Endothelial cell of umbilical vein (primary cell): ENCODE measurements around the gene HCK. TPM values are rescaled to one million over a fixed set of nuclear protein-coding genes. Genes with fewer than 3 reads are reported as not detected.

Source experiments
- BruUV-seq: library from RNA; stranded (reverse); fragments of 400-500 nt; replicated peaks from 2 replicates; lab custom pipeline; 2021; lab: Mats Ljungman, UMichigan
- CTCF ChIA-PET: fragments of 300-600, 350-600 bp; sonication (Branson Sonifier 250); formaldehyde crosslinking; loops from one replicate; lab custom pipeline; 2021; ENCODE audit warnings: antibody characterized with exemption, inconsistent platforms; lab: Charles Lee
- POLR2A ChIA-PET: fragments of 300-600, 350-600 bp; sonication (Branson Sonifier 250); formaldehyde crosslinking; loops from one replicate; lab custom pipeline; 2021; ENCODE audit warnings: antibody characterized with exemption, inconsistent platforms; lab: Charles Lee
- DNase-seq: peaks from one replicate; pipeline ENCODE4 v3.0.0-alpha.2; 2011; ENCODE audit warnings: low read depth, low spot score
- FAIRE-seq: peaks from 2 replicates; lab custom pipeline; 2011; peaks lifted over from hg19 to GRCh38; lab: Jason Lieb, UNC
- H2AFZ ChIP-seq: 2 replicates; pipeline ENCODE4 v1.6.0; 2012; ENCODE audit warnings: low read depth, low read length, control low read depth, inconsistent platforms
- H3K27ac ChIP-seq: 2 replicates; pipeline ENCODE4 v1.5.1; 2011; ENCODE audit warnings: low read depth, mild to moderate bottlenecking, control low read depth, low read length, moderate library complexity; ENCODE audit not compliant: insufficient read depth
- H3K27me3 ChIP-seq, 2 experiments: 2 replicates each; pipeline versions ENCODE4 v1.6.0 to v1.6.1; 2011; ENCODE audit warnings: low read length in 2 of 2, mixed read lengths in 1 of 2; ENCODE audit not compliant: control insufficient read depth in 2 of 2, insufficient read depth in 2 of 2
- H3K36me3 ChIP-seq, 2 experiments: 2 replicates in 1 of 2; 3 replicates in 1 of 2; pipeline ENCODE4 v1.5.1; 2011; ENCODE audit warnings: low read length in 2 of 2, mild to moderate bottlenecking in 1 of 2, moderate library complexity in 1 of 2; ENCODE audit not compliant: control insufficient read depth in 2 of 2, insufficient read depth in 2 of 2; ENCODE audit errors: extremely low read depth in 1 of 2
- H3K4me1 ChIP-seq: 3 replicates; pipeline ENCODE4 v1.5.1; 2011; ENCODE audit warnings: mild to moderate bottlenecking, low read length; ENCODE audit not compliant: control insufficient read depth, insufficient read depth; ENCODE audit errors: extremely low read depth
- H3K4me2 ChIP-seq: 2 replicates; pipeline ENCODE4 v1.6.1; 2011; ENCODE audit warnings: low read length, control low read depth, mixed read lengths; ENCODE audit not compliant: insufficient read depth
- H3K4me3 ChIP-seq, 3 experiments: fragments of 200-600 bp in 1 of 3; sonication (generic), shearing (Covaris generic) in 1 of 3; replicated peaks in 1 of 3; 2 replicates each; pipeline ENCODE4 v1.5.1; 2011 to 2016; ENCODE audit warnings: control low read depth in 3 of 3, low read length in 3 of 3, mild to moderate bottlenecking in 2 of 3, inconsistent platforms in 1 of 3, low read depth in 1 of 3, moderate library complexity in 1 of 3; ENCODE audit not compliant: insufficient read depth in 1 of 3
- H3K79me2 ChIP-seq: 2 replicates; pipeline ENCODE4 v1.6.0; 2012; ENCODE audit warnings: low read length, inconsistent platforms; ENCODE audit not compliant: control insufficient read depth, insufficient read depth
- H3K9ac ChIP-seq: replicated peaks from 2 replicates; pipeline ENCODE3; 2011; ENCODE audit warnings: low read length, control low read depth; ENCODE audit not compliant: insufficient read depth; ENCODE audit errors: extremely low read depth
- H3K9me1 ChIP-seq: replicated peaks from 3 replicates; pipeline ENCODE4 v1.6.0; 2011; ENCODE audit warnings: mild to moderate bottlenecking, low read length; ENCODE audit not compliant: control insufficient read depth, insufficient read depth; ENCODE audit errors: extremely low read depth
- H3K9me3 ChIP-seq: replicated peaks from 2 replicates; pipeline ENCODE4 v1.5.1; 2012; ENCODE audit warnings: low read length, inconsistent platforms; ENCODE audit not compliant: control insufficient read depth, insufficient read depth
- H4K20me1 ChIP-seq: replicated peaks from 2 replicates; pipeline ENCODE3; 2011; ENCODE audit warnings: mild to moderate bottlenecking, low read length; ENCODE audit not compliant: control insufficient read depth, insufficient read depth; ENCODE audit errors: extremely low read depth
- EZH2 ChIP-seq: IDR thresholded peaks from 2 replicates; pipeline ENCODE4 v1.6.1; 2012; ENCODE audit warnings: borderline replicate concordance, low read depth, mild to moderate bottlenecking, moderate library complexity, low read length, inconsistent platforms; ENCODE audit not compliant: severe bottlenecking
- FOS ChIP-seq: IDR thresholded peaks from 2 replicates; pipeline ENCODE4 v1.6.1; 2011; ENCODE audit warnings: mild to moderate bottlenecking, low read length, moderate library complexity, borderline replicate concordance; ENCODE audit not compliant: insufficient read depth
- GATA2 ChIP-seq: IDR thresholded peaks from 2 replicates; pipeline ENCODE4 v1.7.0; 2011; ENCODE audit warnings: low read depth, mild to moderate bottlenecking, moderate library complexity, mixed read lengths, low read length; ENCODE audit not compliant: insufficient read length, insufficient read depth
- JUN ChIP-seq: IDR thresholded peaks from 2 replicates; pipeline ENCODE4 v1.6.1; 2011; ENCODE audit warnings: borderline replicate concordance, low read depth; ENCODE audit not compliant: insufficient read length, insufficient read depth
- MYC ChIP-seq: IDR thresholded peaks from one replicate; pipeline ENCODE4 v1.6.1; 2011; ENCODE audit warnings: mild to moderate bottlenecking, low read depth, low read length
- POLR2A ChIP-seq: IDR thresholded peaks from 2 replicates; pipeline ENCODE4 v1.6.1; 2012; ENCODE audit warnings: low read depth, mild to moderate bottlenecking, control low read depth, low read length
- POLR2AphosphoS5 ChIP-seq: IDR thresholded peaks from 2 replicates; pipeline ENCODE4 v1.6.1; 2012; ENCODE audit warnings: low read depth, mild to moderate bottlenecking, control low read depth, low read length, moderate library complexity; ENCODE audit not compliant: insufficient read depth
- dilution Hi-C: fragments of 300-500 bp; cut with MboI; formaldehyde crosslinking; loops from one replicate; pipeline ENCODE4 v1.15.0; 2019; ENCODE audit warnings: low sequenced_read_pairs; ENCODE audit not compliant: extremely low pct_ligation_motif_present
- intact Hi-C: fragments of 100-400 bp; cut with micrococcal nuclease; formaldehyde crosslinking; loops from one replicate; pipeline ENCODE4 v1.10.0; 2022
- polyA plus RNA-seq, 4 experiments: library from polyadenylated mRNA; depleted of rRNA in 3 of 4; stranded (reverse) in 3 of 4; unstranded in 1 of 4; fragments of >200 nt; gene quantifications; 2 replicates each; pipeline versions ENCODE4 v1.2.1 to v1.2.3, GENCODE V29; 2011 to 2012; ENCODE audit warnings: missing spikeins in 1 of 4
- total RNA-seq: library from RNA; stranded (reverse); gene quantifications from 2 replicates; pipeline ENCODE4 v1.2.3, GENCODE V29; 2021
- TF ChIP-seq, protein P1 (sequence below), 2 donors: IDR thresholded peaks; 1 replicate in 1 of 2; 2 replicates in 1 of 2; pipeline ENCODE4 v1.5.1; 2011; ENCODE audit warnings: low read length in 2 of 2, mild to moderate bottlenecking in 2 of 2, moderate library complexity in 2 of 2, control low read depth in 1 of 2, inconsistent platforms in 1 of 2, low read depth in 1 of 2; ENCODE audit not compliant: insufficient read depth in 1 of 2; ENCODE audit errors: extremely low read depth in 1 of 2
- TF ChIP-seq, protein P2 (sequence below): IDR thresholded peaks from 2 replicates; pipeline ENCODE4 v1.6.1; 2011; ENCODE audit not compliant: insufficient read depth, insufficient read length

HCK gene
- total and polyA plus RNA-seq, 2 donors (not counting 3 experiments of a cell fraction or from before 2014, with no cell fraction given), result not detected

- intact Hi-C loops, result no loop called here
- CTCF ChIA-PET, result no interaction called here
- no TSS peak for BruUV-seq
Measured at GRCh38 chr20:32083469-32083868, 31.4 kb downstream of the HCK start.

More at GRCh38 chr20:32083469-32083868, 31.4 kb downstream of the HCK start:
- no peak overlapping the region for H3K27ac ChIP-seq
- no peak overlapping the region for H3K4me2 ChIP-seq
- FAIRE-seq, result no peak
- POLR2A ChIA-PET, result no interaction called here
- peaks cover 0 to 3% of the 10 kb centered on the region in 2 experiments for H3K27me3 ChIP-seq
- no peaks in the 10 kb centered on the region for H3K9me3 ChIP-seq
- no peak for DNase-seq
- H3K79me2 ChIP-seq, result no peaks in the 10 kb centered on the region
- no peaks in the 10 kb centered on the region for H3K9me1 ChIP-seq
- H2AFZ ChIP-seq, result no peak overlapping the region
- no peaks in the 10 kb centered on the region for H3K36me3 ChIP-seq
- dilution Hi-C loops, result no loop called here
- H3K4me1 ChIP-seq, result peaks cover 7% of the 10 kb centered on the region
- no peaks in the 10 kb centered on the region for H4K20me1 ChIP-seq
- no peak for TF ChIP-seq MYC
- TF ChIP-seq, protein P1, sequence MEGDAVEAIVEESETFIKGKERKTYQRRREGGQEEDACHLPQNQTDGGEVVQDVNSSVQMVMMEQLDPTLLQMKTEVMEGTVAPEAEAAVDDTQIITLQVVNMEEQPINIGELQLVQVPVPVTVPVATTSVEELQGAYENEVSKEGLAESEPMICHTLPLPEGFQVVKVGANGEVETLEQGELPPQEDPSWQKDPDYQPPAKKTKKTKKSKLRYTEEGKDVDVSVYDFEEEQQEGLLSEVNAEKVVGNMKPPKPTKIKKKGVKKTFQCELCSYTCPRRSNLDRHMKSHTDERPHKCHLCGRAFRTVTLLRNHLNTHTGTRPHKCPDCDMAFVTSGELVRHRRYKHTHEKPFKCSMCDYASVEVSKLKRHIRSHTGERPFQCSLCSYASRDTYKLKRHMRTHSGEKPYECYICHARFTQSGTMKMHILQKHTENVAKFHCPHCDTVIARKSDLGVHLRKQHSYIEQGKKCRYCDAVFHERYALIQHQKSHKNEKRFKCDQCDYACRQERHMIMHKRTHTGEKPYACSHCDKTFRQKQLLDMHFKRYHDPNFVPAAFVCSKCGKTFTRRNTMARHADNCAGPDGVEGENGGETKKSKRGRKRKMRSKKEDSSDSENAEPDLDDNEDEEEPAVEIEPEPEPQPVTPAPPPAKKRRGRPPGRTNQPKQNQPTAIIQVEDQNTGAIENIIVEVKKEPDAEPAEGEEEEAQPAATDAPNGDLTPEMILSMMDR (IDR thresholded peaks at IDR 0.05; ENCODE audit: extremely low read depth in 1 of 2, insufficient read depth in 1 of 2, low read depth in 1 of 2, low read length in 2 of 2), result no peak
- TF ChIP-seq FOS, result no peak
- TF ChIP-seq, protein P2, sequence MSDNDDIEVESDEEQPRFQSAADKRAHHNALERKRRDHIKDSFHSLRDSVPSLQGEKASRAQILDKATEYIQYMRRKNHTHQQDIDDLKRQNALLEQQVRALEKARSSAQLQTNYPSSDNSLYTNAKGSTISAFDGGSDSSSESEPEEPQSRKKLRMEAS, result no peak
- no peak for TF ChIP-seq GATA2
- TF ChIP-seq EZH2, result no peak
- TF ChIP-seq POLR2A, result no peak
- no peak for TF ChIP-seq POLR2AphosphoS5
- TF ChIP-seq JUN, result no peak
- H3K9ac ChIP-seq, result no peak overlapping the region
- H3K4me3 ChIP-seq, result no peak overlapping the region
